CD14-positive monocyte (primary cell): ENCODE results near the gene BACH1. TPM values are rescaled to one million over a fixed set of nuclear protein-coding genes. Genes with fewer than 3 reads are reported as not detected.

Experiments
- DNase-seq, 3 donors: peaks; one replicate each; pipeline ENCODE4 v3.0.0-alpha.2; 2011 to 2022
- H2AFZ ChIP-seq: 2 replicates; pipeline ENCODE4 v1.6.0; 2012; ENCODE audit warnings: mild to moderate bottlenecking, low read depth, low read length, inconsistent platforms; ENCODE audit not compliant: insufficient read depth, poor library complexity, severe bottlenecking
- H3K27ac ChIP-seq, 2 donors: 1 replicate in 1 of 2; 2 replicates in 1 of 2; pipeline ENCODE4 v1.5.1; 2012 to 2013; ENCODE audit warnings: low read length in 2 of 2, control low read depth in 1 of 2, inconsistent platforms in 1 of 2, low read depth in 1 of 2, mild to moderate bottlenecking in 1 of 2
- H3K27me3 ChIP-seq, 2 donors: one replicate each; pipeline versions ENCODE4 v1.6.0 to v1.6.1; 2011 to 2013; ENCODE audit warnings: low read length in 2 of 2; ENCODE audit not compliant: control insufficient read depth in 2 of 2, insufficient read depth in 2 of 2
- H3K36me3 ChIP-seq, 2 donors: replicated peaks in 1 of 2; 1 replicate in 1 of 2; 2 replicates in 1 of 2; pipeline versions ENCODE4 v1.5.1 to v1.6.1; 2012 to 2013; ENCODE audit warnings: low read length in 2 of 2, control low read depth in 1 of 2, inconsistent platforms in 1 of 2, mild to moderate bottlenecking in 1 of 2; ENCODE audit not compliant: insufficient read depth in 2 of 2, control insufficient read depth in 1 of 2
- H3K4me1 ChIP-seq, 2 donors: 1 replicate in 1 of 2; 2 replicates in 1 of 2; pipeline versions ENCODE4 v1.5.1 to v1.6.1; 2012 to 2013; ENCODE audit warnings: low read length in 2 of 2, control low read depth in 1 of 2, inconsistent platforms in 1 of 2, mild to moderate bottlenecking in 1 of 2, moderate library complexity in 1 of 2; ENCODE audit not compliant: insufficient read depth in 2 of 2, control insufficient read depth in 1 of 2
- H3K4me2 ChIP-seq: replicated peaks from 2 replicates; pipeline ENCODE3; 2012; ENCODE audit warnings: low read length, moderate library complexity, mild to moderate bottlenecking; ENCODE audit not compliant: poor library complexity, severe bottlenecking; ENCODE audit errors: extremely low read depth
- H3K4me3 ChIP-seq, 3 experiments: fragments of 200-600 bp in 1 of 3; sonication (generic) in 1 of 3; replicated peaks in 1 of 3; 1 replicate in 2 of 3; 2 replicates in 1 of 3; pipeline ENCODE4 v1.5.1; 2011 to 2013; ENCODE audit warnings: low read length in 3 of 3, mild to moderate bottlenecking in 3 of 3, control low read depth in 2 of 3, low read depth in 2 of 3, inconsistent platforms in 1 of 3, moderate library complexity in 1 of 3
- H3K79me2 ChIP-seq: 2 replicates; pipeline ENCODE4 v1.6.0; 2012; ENCODE audit warnings: mild to moderate bottlenecking, control low read depth, inconsistent platforms, low read length, moderate library complexity; ENCODE audit not compliant: insufficient read depth
- H3K9ac ChIP-seq: 2 replicates; pipeline ENCODE4 v1.6.0; 2017; ENCODE audit warnings: low read length, mild to moderate bottlenecking; ENCODE audit not compliant: insufficient read depth, poor library complexity, severe bottlenecking
- H3K9me3 ChIP-seq, 2 donors: replicated peaks in 1 of 2; 1 replicate in 1 of 2; 2 replicates in 1 of 2; pipeline versions ENCODE4 v1.5.1 to v1.6.1; 2012 to 2013; ENCODE audit warnings: low read length in 2 of 2, control low read depth in 1 of 2; ENCODE audit not compliant: control insufficient read depth in 1 of 2, insufficient read depth in 1 of 2
- H4K20me1 ChIP-seq: 2 replicates; pipeline ENCODE4 v1.6.0; 2012; ENCODE audit warnings: mild to moderate bottlenecking, low read length, control low read depth, moderate library complexity; ENCODE audit not compliant: insufficient read depth
- H3K27ac Mint-ChIP-seq, 7 donors: one replicate each; pipeline ENCODE4 v1.8.0; 2020; ENCODE audit warnings: mild to moderate bottlenecking in 7 of 7, mixed read lengths in 7 of 7, moderate library complexity in 6 of 7, inconsistent platforms in 2 of 7
- H3K27me3 Mint-ChIP-seq, 3 donors: one replicate each; pipeline ENCODE4 v1.8.0; 2021 to 2022; ENCODE audit warnings: low read depth in 3 of 3, mild to moderate bottlenecking in 3 of 3, mixed read lengths in 3 of 3, moderate library complexity in 3 of 3, inconsistent platforms in 1 of 3
- H3K36me3 Mint-ChIP-seq, 2 donors: one replicate each; pipeline ENCODE4 v1.8.0; 2020; ENCODE audit warnings: mixed read lengths in 2 of 2, inconsistent platforms in 1 of 2, mild to moderate bottlenecking in 1 of 2
- H3K4me1 Mint-ChIP-seq: one replicate; pipeline ENCODE4 v1.8.0; 2020; ENCODE audit warnings: mild to moderate bottlenecking, mixed read lengths
- H3K4me3 Mint-ChIP-seq, 2 donors: one replicate each; pipeline ENCODE4 v1.8.0; 2020; ENCODE audit warnings: mild to moderate bottlenecking in 2 of 2, mixed read lengths in 2 of 2, moderate library complexity in 1 of 2
- H3K9me3 Mint-ChIP-seq, 7 donors: one replicate each; pipeline ENCODE4 v1.8.0; 2020 to 2022; ENCODE audit warnings: mixed read lengths in 7 of 7, mild to moderate bottlenecking in 6 of 7, moderate library complexity in 6 of 7, inconsistent platforms in 2 of 7
- CTCF ChIP-seq: fragments of 200-600 bp; IDR thresholded peaks from one replicate; pipeline ENCODE4 v1.8.0; 2022; ENCODE audit warnings: antibody characterized with exemption, mild to moderate bottlenecking
- WGBS: methylation state at CpG from one replicate; pipeline ENCODE4 v1.1.5; 2013; ENCODE audit warnings: missing lambda C conversion rate; ENCODE audit not compliant: insufficient coverage; 5-methylcytosine and 5-hydroxymethylcytosine counted together
- intact Hi-C, 2 donors: fragments of 100-400 bp; cut with micrococcal nuclease; formaldehyde crosslinking; loops; one replicate each; pipeline versions ENCODE4 v1.15.0 to v1.15.1; 2023
- polyA plus RNA-seq, 3 donors: library from polyadenylated mRNA; depleted of rRNA in 1 of 3; unstranded in 2 of 3; stranded (reverse) in 1 of 3; fragments of 300-500 nt in 2 of 3; fragments of >200 nt in 1 of 3; fragmentation: Illumina TruSeq in 2 of 3; gene quantifications; 1 replicate in 2 of 3; 2 replicates in 1 of 3; pipeline ENCODE4 v1.2.3, GENCODE V29; 2012 to 2021

BACH1 gene
- polyA plus RNA-seq, 3 donors, result 69.2 to 199 (median 148) TPM

- H4K20me1 ChIP-seq, result peaks cover 100% of the 10 kb centered on the region
- peaks cover 28 to 44% of the 10 kb centered on the region in 2 donors for H3K4me1 ChIP-seq
- peaks cover 100% of the 10 kb centered on the region for H3K79me2 ChIP-seq
- intact Hi-C loops, result no loop called here
- peaks cover 3 to 4% of the 10 kb centered on the region in 2 donors for H3K9me3 ChIP-seq
- H3K9me3 Mint-ChIP-seq, result peaks cover 0 to 4% (median 3%) of the 10 kb centered on the region in 7 donors
- no peak for TF ChIP-seq CTCF
- H3K27ac Mint-ChIP-seq, result peak overlapping the region in 3 of 7 donors; percentile 33 to 69 (median 60)
- WGBS, result 80% methylated on average over 1 of the region's 6 CpGs
- H3K27me3 ChIP-seq, result no peaks in the 10 kb centered on the region
- peak overlapping the region in 1 of 2 donors; percentile 57 for H3K27ac ChIP-seq
- H3K36me3 ChIP-seq, result peaks cover 33 to 56% of the 10 kb centered on the region in 2 donors
- peaks cover 0 to 2% (median 0%) of the 10 kb centered on the region in 3 donors for H3K27me3 Mint-ChIP-seq
- H3K36me3 Mint-ChIP-seq, result peaks cover 63% of the 10 kb centered on the region in 2 donors
- H3K4me2 ChIP-seq, result no peak overlapping the region
- H2AFZ ChIP-seq, result no peak overlapping the region
- H3K4me3 Mint-ChIP-seq, result no peak overlapping the region
- DNase-seq, result no peak
- peaks cover 58% of the 10 kb centered on the region for H3K4me1 Mint-ChIP-seq
- no peak overlapping the region for H3K9ac ChIP-seq
- H3K4me3 ChIP-seq, result no peak overlapping the region
These were observed 21.3 kb downstream of the BACH1 start for GRCh38 chr21:29320031-29320430.

DNA sequence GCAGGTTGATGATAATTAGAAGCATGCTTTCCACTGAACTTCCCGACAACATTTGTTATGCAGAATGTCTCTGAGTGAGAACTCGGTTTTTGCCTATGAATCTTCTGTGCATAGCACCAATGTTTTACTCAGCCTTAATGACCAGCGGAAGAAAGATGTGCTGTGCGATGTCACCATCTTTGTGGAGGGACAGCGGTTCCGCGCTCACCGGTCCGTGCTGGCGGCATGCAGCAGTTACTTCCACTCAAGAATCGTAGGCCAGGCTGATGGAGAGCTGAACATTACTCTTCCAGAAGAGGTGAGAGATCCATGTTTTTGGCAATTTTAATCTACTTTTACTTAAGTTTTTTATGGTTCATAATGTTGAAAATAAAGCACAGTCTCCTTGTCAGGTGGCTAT lies 22.5 kb downstream of the BACH1 start:
- peaks cover 65 to 66% of the 10 kb centered on the region in 2 donors for H3K36me3 Mint-ChIP-seq
- H3K79me2 ChIP-seq, result peaks cover 100% of the 10 kb centered on the region
- WGBS, result 100% methylated on average over 9 of the region's 11 CpGs
- H3K4me2 ChIP-seq, result no peak overlapping the region
- no peak overlapping the region for H3K4me3 Mint-ChIP-seq
- peaks cover 100% of the 10 kb centered on the region for H4K20me1 ChIP-seq
- no peaks in the 10 kb centered on the region for H3K27me3 ChIP-seq
- H3K36me3 ChIP-seq, result peaks cover 37 to 68% of the 10 kb centered on the region in 2 donors
- no peak for DNase-seq
- intact Hi-C loops, result no loop called here
- H3K9ac ChIP-seq, result no peak overlapping the region
- H3K27ac Mint-ChIP-seq, result peak overlapping the region in 3 of 7 donors; percentile 11 to 83 (median 13)
- H3K9me3 Mint-ChIP-seq, result peaks cover 0 to 4% (median 3%) of the 10 kb centered on the region in 7 donors
- H3K4me1 ChIP-seq, result peaks cover 22 to 32% of the 10 kb centered on the region in 2 donors
- no peak for TF ChIP-seq CTCF
- peaks cover 0 to 2% (median 0%) of the 10 kb centered on the region in 3 donors for H3K27me3 Mint-ChIP-seq
- H3K4me1 Mint-ChIP-seq, result peaks cover 49% of the 10 kb centered on the region
- no peak overlapping the region for H2AFZ ChIP-seq
- H3K27ac ChIP-seq, result peak overlapping the region in 1 of 2 donors; percentile 39
- H3K4me3 ChIP-seq, result no peak overlapping the region
- H3K9me3 ChIP-seq, result peaks cover 3 to 4% of the 10 kb centered on the region in 2 donors
